Nephron (organoid): Measurements from ENCODE around the gene COQ4.

Source experiments
- H3K27ac Mint-ChIP-seq, 3 experiments: 2 replicates each; pipeline ENCODE4 v1.8.0; 2020; ENCODE audit warnings: mixed read lengths in 3 of 3, mild to moderate bottlenecking in 2 of 3, moderate library complexity in 1 of 3
- H3K27me3 Mint-ChIP-seq: 2 replicates; pipeline ENCODE4 v1.8.0; 2021; ENCODE audit warnings: low read depth, mild to moderate bottlenecking, moderate library complexity, mixed read lengths
- H3K36me3 Mint-ChIP-seq: 2 replicates; pipeline ENCODE4 v1.8.0; 2020; ENCODE audit warnings: low read depth, mixed read lengths
- H3K4me1 Mint-ChIP-seq: 2 replicates; pipeline ENCODE4 v1.8.0; 2020; ENCODE audit warnings: mixed read lengths
- H3K4me3 Mint-ChIP-seq, 3 experiments: 2 replicates each; pipeline ENCODE4 v1.8.0; 2020; ENCODE audit warnings: mild to moderate bottlenecking in 3 of 3, mixed read lengths in 3 of 3, moderate library complexity in 2 of 3
- H3K9me3 Mint-ChIP-seq: 2 replicates; pipeline ENCODE4 v1.8.0; 2020; ENCODE audit warnings: mixed read lengths
- TF ChIP-seq, protein P1 (sequence below), 3 experiments: fragments of 200-600 bp; sonication (generic); IDR thresholded peaks; one replicate each; pipeline ENCODE4 v1.5.0; 2021; ENCODE audit warnings: antibody characterized with exemption in 3 of 3; ENCODE audit not compliant: unreplicated experiment in 3 of 3

Gene COQ4

DNA sequence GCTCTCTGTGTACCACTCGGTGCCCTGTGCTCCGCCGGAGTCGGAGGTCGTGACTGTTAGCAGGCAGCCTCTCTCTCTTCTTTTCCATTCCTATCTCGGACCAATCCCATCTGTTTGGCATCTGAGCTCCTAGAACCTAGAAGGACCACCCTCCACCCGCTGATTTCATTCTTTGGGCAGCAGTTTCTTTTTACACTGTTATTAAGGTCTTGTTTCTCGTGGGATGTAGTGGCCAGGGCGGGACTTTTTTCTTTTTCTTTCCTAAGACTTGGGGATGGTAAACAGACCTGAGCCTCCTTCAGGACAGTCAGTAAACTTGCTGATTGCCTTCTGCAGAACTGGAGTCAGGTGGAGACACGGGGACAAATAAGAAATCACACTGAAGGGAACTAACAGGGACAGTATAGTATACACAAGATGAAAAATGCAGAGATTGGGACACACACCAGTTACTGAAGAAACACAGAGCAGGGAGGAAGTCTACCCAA lies 49.0 kb downstream of the COQ4 start:
- Mint-ChIP-seq H3K4me1 (peaks cover 26% of the 10 kb centered on the region), H3K27me3 (no peaks in the 10 kb centered on the region), H3K4me3 (peak overlapping the region; percentile 94 to 96 (median 95)), H3K27ac (peak overlapping the region; percentile 92 to 97 (median 95)), H3K9me3 (no peaks in the 10 kb centered on the region), H3K36me3 (peaks cover 6% of the 10 kb centered on the region)
- TF ChIP-seq, protein P1, sequence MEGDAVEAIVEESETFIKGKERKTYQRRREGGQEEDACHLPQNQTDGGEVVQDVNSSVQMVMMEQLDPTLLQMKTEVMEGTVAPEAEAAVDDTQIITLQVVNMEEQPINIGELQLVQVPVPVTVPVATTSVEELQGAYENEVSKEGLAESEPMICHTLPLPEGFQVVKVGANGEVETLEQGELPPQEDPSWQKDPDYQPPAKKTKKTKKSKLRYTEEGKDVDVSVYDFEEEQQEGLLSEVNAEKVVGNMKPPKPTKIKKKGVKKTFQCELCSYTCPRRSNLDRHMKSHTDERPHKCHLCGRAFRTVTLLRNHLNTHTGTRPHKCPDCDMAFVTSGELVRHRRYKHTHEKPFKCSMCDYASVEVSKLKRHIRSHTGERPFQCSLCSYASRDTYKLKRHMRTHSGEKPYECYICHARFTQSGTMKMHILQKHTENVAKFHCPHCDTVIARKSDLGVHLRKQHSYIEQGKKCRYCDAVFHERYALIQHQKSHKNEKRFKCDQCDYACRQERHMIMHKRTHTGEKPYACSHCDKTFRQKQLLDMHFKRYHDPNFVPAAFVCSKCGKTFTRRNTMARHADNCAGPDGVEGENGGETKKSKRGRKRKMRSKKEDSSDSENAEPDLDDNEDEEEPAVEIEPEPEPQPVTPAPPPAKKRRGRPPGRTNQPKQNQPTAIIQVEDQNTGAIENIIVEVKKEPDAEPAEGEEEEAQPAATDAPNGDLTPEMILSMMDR (IDR thresholded peaks at IDR 0.05; ENCODE audit: unreplicated experiment in 3 of 3): no peak

- peak overlapping the region; percentile 94 to 96 (median 95) for H3K4me3 Mint-ChIP-seq
- no peaks in the 10 kb centered on the region for H3K27me3 Mint-ChIP-seq
- H3K4me1 Mint-ChIP-seq: peaks cover 26% of the 10 kb centered on the region
- peak overlapping the region in 2 of 3 experiments; percentile 20 to 92 for H3K27ac Mint-ChIP-seq
- H3K9me3 Mint-ChIP-seq: no peaks in the 10 kb centered on the region
- TF ChIP-seq, protein P1 (IDR thresholded peaks at IDR 0.05; ENCODE audit: unreplicated experiment in 3 of 3): no peak
- peaks cover 6% of the 10 kb centered on the region for H3K36me3 Mint-ChIP-seq
Measured at GRCh38 chr9:128372188-128372641, 49.6 kb downstream of the COQ4 start.

DNA sequence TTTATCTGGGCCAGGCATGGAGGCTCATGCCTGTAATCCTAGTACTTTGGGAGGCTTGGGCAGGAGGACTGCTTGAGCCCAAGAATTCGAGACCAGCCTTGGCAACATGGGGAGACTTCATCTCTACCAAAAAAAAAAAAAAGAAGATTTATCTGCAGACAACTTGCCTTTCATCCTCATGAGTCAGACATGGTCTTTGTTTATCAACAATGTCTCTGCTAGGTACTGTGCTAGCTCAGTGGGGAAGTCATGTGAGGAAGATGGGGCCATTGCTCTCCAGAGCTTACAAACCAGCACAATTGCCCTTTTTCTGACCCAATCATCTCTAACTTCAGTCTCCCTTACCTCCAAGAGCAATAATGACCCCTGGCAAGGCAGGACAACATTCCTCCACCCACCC lies 50.1 kb downstream of the COQ4 start:
- Mint-ChIP-seq H3K36me3 (peaks cover 8% of the 10 kb centered on the region), H3K27me3 (no peaks in the 10 kb centered on the region), H3K9me3 (no peaks in the 10 kb centered on the region), H3K27ac (peak overlapping the region in 2 of 3 experiments; percentile 58 to 92), H3K4me3 (peak overlapping the region; percentile 94 to 96 (median 95)), H3K4me1 (peaks cover 26% of the 10 kb centered on the region)
- TF ChIP-seq, protein P1 (IDR thresholded peaks at IDR 0.05; ENCODE audit: unreplicated experiment in 3 of 3): no peak

DNA sequence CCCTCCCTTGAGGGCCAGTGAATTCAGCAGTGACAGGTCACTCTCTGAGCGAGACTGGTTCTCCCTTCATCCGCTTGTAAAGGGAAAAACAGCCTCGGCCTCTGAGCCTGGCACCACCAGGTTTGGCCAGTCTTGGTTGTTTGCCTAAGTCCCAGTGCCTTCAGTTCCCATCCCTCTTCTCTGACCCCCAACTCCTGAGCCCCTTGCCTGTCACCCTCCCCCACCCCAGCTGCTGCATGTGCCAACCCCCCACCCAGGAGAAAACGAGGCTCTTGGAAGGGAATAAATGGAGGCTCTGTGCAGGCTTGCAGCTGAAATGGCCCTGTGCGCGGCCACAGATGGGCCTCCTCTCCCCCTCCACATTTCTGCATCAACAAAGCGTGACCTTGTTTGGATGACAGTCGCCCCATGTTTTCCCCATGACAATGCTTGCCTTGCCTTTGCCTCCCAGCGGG lies 51.6 kb downstream of the COQ4 start:
- H3K4me3 Mint-ChIP-seq: peak overlapping the region in 2 of 3 experiments; percentile 13 to 42

GRCh38 chr9:128375865-128376264 lies 53.2 kb downstream of the COQ4 start:
- TF ChIP-seq, protein P1 (IDR thresholded peaks at IDR 0.05; ENCODE audit: unreplicated experiment in 3 of 3): no peak
- peaks cover 17% of the 10 kb centered on the region for H3K4me1 Mint-ChIP-seq

More for the DNA sequence above, 51.6 kb downstream of the COQ4 start:
- Mint-ChIP-seq H3K27me3 (no peaks in the 10 kb centered on the region), H3K27ac (no peak overlapping the region), H3K9me3 (no peaks in the 10 kb centered on the region), H3K36me3 (peaks cover 18% of the 10 kb centered on the region), H3K4me1 (peaks cover 26% of the 10 kb centered on the region)
- TF ChIP-seq, protein P1 (IDR thresholded peaks at IDR 0.05; ENCODE audit: unreplicated experiment in 3 of 3): no peak

GRCh38 chr9:128382261-128382660 lies 59.6 kb downstream of the COQ4 start:
- H3K27me3 Mint-ChIP-seq: peaks cover 5% of the 10 kb centered on the region
- H3K9me3 Mint-ChIP-seq: no peaks in the 10 kb centered on the region
- TF ChIP-seq, protein P1 (IDR thresholded peaks at IDR 0.05; ENCODE audit: unreplicated experiment in 3 of 3): no peak
- peak overlapping the region in 2 of 3 experiments; percentile 54 to 66 for H3K27ac Mint-ChIP-seq
- H3K4me3 Mint-ChIP-seq: no peak overlapping the region
- peaks cover 21% of the 10 kb centered on the region for H3K4me1 Mint-ChIP-seq
- H3K36me3 Mint-ChIP-seq: peaks cover 20% of the 10 kb centered on the region

More at GRCh38 chr9:128375865-128376264, 53.2 kb downstream of the COQ4 start:
- peaks cover 18% of the 10 kb centered on the region for H3K36me3 Mint-ChIP-seq
- H3K9me3 Mint-ChIP-seq: no peaks in the 10 kb centered on the region
- no peak overlapping the region for H3K27ac Mint-ChIP-seq
- H3K4me3 Mint-ChIP-seq: no peak overlapping the region
- H3K27me3 Mint-ChIP-seq: no peaks in the 10 kb centered on the region
